Fibroblast of lung (primary cell): ENCODE measurements around the gene TMEM117.

Experiments
- CTCF ChIP-seq, 2 donors: IDR thresholded peaks in 1 of 2; conservative IDR thresholded peaks in 1 of 2; 1 replicate in 1 of 2; 2 replicates in 1 of 2; pipeline ENCODE4 v1.5.1; 2011 to 2012; ENCODE audit warnings: low read length in 2 of 2, control low read depth in 1 of 2, inconsistent platforms in 1 of 2, low read depth in 1 of 2, mild to moderate bottlenecking in 1 of 2
- EZH2 ChIP-seq: IDR thresholded peaks from 2 replicates; pipeline ENCODE4 v1.5.1; 2012; ENCODE audit warnings: low read length, control low read depth, mild to moderate bottlenecking; ENCODE audit errors: missing control alignments

GRCh38 chr12:43896496-43896895 is 60.6 kb downstream of the TMEM117 start:
- TF ChIP-seq CTCF (conservative IDR thresholded peaks at IDR 0.05 in 1 of 2, IDR thresholded peaks at IDR 0.05 in 1 of 2; ENCODE audit: low read depth in 1 of 2, low read length in 2 of 2) (no peak), EZH2 (no peak)
